H1 (cell line): ENCODE data around the gene SCYL1. TPM values are rescaled to one million over a fixed set of nuclear protein-coding genes. Genes with fewer than 3 reads are reported as not detected.

Source experiments
- CHD1 ChIP-seq: IDR thresholded peaks from 2 replicates; pipeline ENCODE4 v1.6.1; 2012; ENCODE audit warnings: low read depth, low read length, improper control_type of control experiment
- EP300 ChIP-seq, 2 experiments: IDR thresholded peaks; 1 replicate in 1 of 2; 2 replicates in 1 of 2; pipeline ENCODE4 v1.6.1; 2011 to 2012; ENCODE audit warnings: low read depth in 2 of 2, low read length in 2 of 2, mild to moderate bottlenecking in 2 of 2, borderline replicate concordance in 1 of 2, inconsistent platforms in 1 of 2, moderate library complexity in 1 of 2
- HDAC6 ChIP-seq: IDR thresholded peaks from one replicate; pipeline ENCODE4 v1.7.1; 2012; ENCODE audit warnings: low read depth, mild to moderate bottlenecking, inconsistent platforms, low read length, moderate library complexity
- polyA plus RNA-seq, 7 experiments: library from polyadenylated mRNA; depleted of rRNA in 3 of 7; stranded (reverse) in 5 of 7; unstranded in 2 of 7; fragments of >200 nt in 5 of 7; fragments of 200-250 nt in 2 of 7; gene quantifications; 1 replicate in 5 of 7; 2 replicates in 1 of 7; 4 replicates in 1 of 7; pipeline versions ENCODE4 v1.2.1 to v1.2.3, GENCODE V29; 2011 to 2013; ENCODE audit warnings: missing spikeins in 2 of 7, mixed read lengths in 2 of 7
- total RNA-seq: library from RNA; stranded (reverse); fragmentation: NEBNext Ultra II Directional; extraction: Animal tissue kit (Norgen Biotek cat#: 25700); gene quantifications from 2 replicates; pipeline ENCODE4 v1.2.1, GENCODE V29; 2021

SCYL1 gene
- total and polyA plus RNA-seq, 2 of the 8 experiments (the other 6 are each of a cell fraction or from before 2014, with no cell fraction given), result 59.8 to 77.7 TPM

DNA sequence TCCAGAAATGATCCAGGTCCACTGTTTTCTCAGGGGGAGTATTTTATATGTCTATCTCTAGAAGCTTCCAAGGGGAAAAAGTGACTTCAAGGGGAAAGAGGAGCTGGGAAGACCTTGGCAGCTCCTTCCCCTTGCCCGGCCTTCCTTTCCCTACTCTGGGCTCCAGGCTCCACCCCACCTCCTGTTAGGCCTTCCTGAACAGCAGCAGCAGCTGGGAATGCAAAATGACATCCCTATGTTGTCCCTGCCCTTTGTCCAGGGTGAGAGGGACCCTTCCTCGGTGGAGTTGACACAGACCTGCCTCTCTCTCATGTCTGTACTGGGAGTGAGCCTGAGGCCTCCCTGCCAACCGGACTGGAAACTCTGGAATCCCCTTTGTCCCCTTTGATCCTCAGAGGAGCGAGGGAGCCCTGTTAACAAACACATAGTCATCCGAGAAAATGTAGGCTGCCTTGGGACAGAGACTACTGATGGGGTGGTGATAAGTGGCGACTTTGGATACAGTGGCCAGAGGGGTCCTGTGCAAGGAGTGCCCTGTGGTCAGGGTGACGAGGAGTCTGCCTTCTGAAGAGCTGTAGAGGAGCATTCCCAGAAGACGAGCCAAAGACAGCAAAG is 35.1 kb upstream of the SCYL1 start (continued):
- TF ChIP-seq HDAC6 (no peak), EP300 (IDR thresholded peaks at IDR 0.05; ENCODE audit: borderline replicate concordance in 1 of 2, low read depth in 2 of 2, low read length in 2 of 2) (no peak), CHD1 (no peak)
